ENCODE measurements around the gene MIDN.
"Not testable (repeated sequence)": the region's sequence is repeated elsewhere in the genome, so short reads cannot be mapped to it uniquely, and the experiment has no call there.

The MIDN gene

GRCh38 chr19:1206864-1207450, 41.4 kb upstream of the MIDN start:
- peaks cover 14% of the 10 kb centered on the region for H3K36me3 ChIP-seq
- H3K27me3 ChIP-seq, result no peaks in the 10 kb centered on the region
- H3K4me1 ChIP-seq, result no peaks in the 10 kb centered on the region; the same call in 1 of the 2 replicates
- TF ChIP-seq CTCF (IDR thresholded peaks at IDR 0.05; ENCODE audit: low read depth, low read length), result no peak
- H3K4me3 ChIP-seq (ENCODE audit: low read depth, low read length), result peak overlapping the region; percentile 90
- H3K9me3 ChIP-seq, result no peaks in the 10 kb centered on the region
- DNase-seq, result no peak

GRCh38 chr19:1208830-1209229, 39.6 kb upstream of the MIDN start:
- peaks cover 25% of the 10 kb centered on the region for H3K36me3 ChIP-seq
- not testable (repeated sequence) for H3K4me3 ChIP-seq (ENCODE audit: low read depth, low read length); H3K9me3 ChIP-seq; DNase-seq; H3K4me1 ChIP-seq; H3K27me3 ChIP-seq

- TF ChIP-seq CTCF (IDR thresholded peaks at IDR 0.05; ENCODE audit: low read depth, low read length), result no peak
- peaks cover 19% of the 10 kb centered on the region for H3K4me1 ChIP-seq
- H3K9me3 ChIP-seq, result no peaks in the 10 kb centered on the region
- H3K4me3 ChIP-seq (ENCODE audit: low read depth, low read length), result no peak overlapping the region
- H3K36me3 ChIP-seq, result peaks cover 29% of the 10 kb centered on the region
- no peaks in the 10 kb centered on the region for H3K27me3 ChIP-seq
- DNase-seq, result no peak
Observed at GRCh38 chr19:1210227-1210538, 38.2 kb upstream of the MIDN start.

- no peak for DNase-seq
- peaks cover 22% of the 10 kb centered on the region for H3K4me1 ChIP-seq
Observed at GRCh38 chr19:1211494-1212234, 36.7 kb upstream of the MIDN start.

GRCh38 chr19:1213391-1214286, 34.7 kb upstream of the MIDN start:
- DNase-seq, result peak; percentile 47

More at GRCh38 chr19:1211494-1212234, 36.7 kb upstream of the MIDN start:
- H3K27me3 ChIP-seq, result no peaks in the 10 kb centered on the region
- no peaks in the 10 kb centered on the region for H3K9me3 ChIP-seq
- peaks cover 29% of the 10 kb centered on the region for H3K36me3 ChIP-seq
- TF ChIP-seq CTCF (IDR thresholded peaks at IDR 0.05; ENCODE audit: low read depth, low read length), result no peak
- H3K4me3 ChIP-seq (ENCODE audit: low read depth, low read length), result no peak overlapping the region

More at GRCh38 chr19:1213391-1214286, 34.7 kb upstream of the MIDN start:
- TF ChIP-seq CTCF (IDR thresholded peaks at IDR 0.05; ENCODE audit: low read depth, low read length), result no peak
- Histone ChIP-seq H3K27me3 (no peaks in the 10 kb centered on the region), H3K4me3 (ENCODE audit: low read depth, low read length) (no peak overlapping the region), H3K36me3 (peaks cover 29% of the 10 kb centered on the region), H3K9me3 (no peaks in the 10 kb centered on the region), H3K4me1 (peaks cover 22% of the 10 kb centered on the region)

Data from BE2C (cell line).